K562 (cell line): ENCODE measurements around the gene ADCY1. TPM values are rescaled to one million over a fixed set of nuclear protein-coding genes. Genes with fewer than 3 reads are reported as not detected.

Experiments
- ATAC-seq: fragments of 200-7000 bp; cut with Tn5 transposase; 3 replicates; pipeline ENCODE4 v1.9.1; 2020; ENCODE audit warnings: moderate library complexity
- BruUV-seq: library from RNA; stranded (reverse); fragments of 400-500 nt; replicated peaks from 2 replicates; lab custom pipeline; 2021; lab: Mats Ljungman, UMichigan
- CTCF ChIA-PET: fragments of 300-600 bp; formaldehyde crosslinking; extraction: SDS; loops from one replicate; lab custom pipeline; 2021; ENCODE audit warnings: low intra/inter-chr PET ratio; lab: Yijun Ruan, JAX
- POLR2A ChIA-PET: fragments of 300-600, 350-650 bp; sonication (Branson Sonifier 250); formaldehyde crosslinking; extraction: SDS; loops from one replicate; lab custom pipeline; 2021; ENCODE audit warnings: antibody characterized with exemption, inconsistent platforms; lab: Yijun Ruan, JAX
- DNase-seq, 4 experiments: peaks; one replicate each; pipeline versions ENCODE4 v3.0.0 to v3.0.0-alpha.2; 2011 to 2018; ENCODE audit warnings: low spot score in 3 of 4, mixed read lengths in 3 of 4; ENCODE audit errors: extremely low read depth in 1 of 4
- FAIRE-seq: peaks from 2 replicates; lab custom pipeline; 2011; peaks lifted over from hg19 to GRCh38; lab: Jason Lieb, UNC
- H2AFZ ChIP-seq: 2 replicates; pipeline ENCODE4 v1.6.0; 2011; ENCODE audit warnings: low read depth, low read length, control low read depth, inconsistent platforms
- H3K27ac ChIP-seq: fragments of 200-600 bp; 3 replicates; pipeline ENCODE4 v1.8.0; 2011; ENCODE audit warnings: low read depth, mild to moderate bottlenecking, control low read depth, inconsistent platforms, low read length, moderate library complexity, mixed read lengths; ENCODE audit errors: extremely low read depth
- H3K27me3 ChIP-seq, 2 experiments: fragments of 300-600 bp in 1 of 2; 2 replicates in 1 of 2; 3 replicates in 1 of 2; pipeline versions ENCODE4 v1.6.0 to v1.8.0; 2011; ENCODE audit warnings: inconsistent platforms in 2 of 2, low read length in 2 of 2, mild to moderate bottlenecking in 1 of 2, mixed read lengths in 1 of 2, moderate library complexity in 1 of 2; ENCODE audit not compliant: control insufficient read depth in 2 of 2, insufficient read depth in 2 of 2
- H3K36me3 ChIP-seq: fragments of 300-600 bp; 3 replicates; pipeline ENCODE4 v1.8.0; 2011; ENCODE audit warnings: mild to moderate bottlenecking, low read length, inconsistent platforms; ENCODE audit not compliant: control insufficient read depth, insufficient read depth
- H3K4me1 ChIP-seq, 2 experiments: fragments of 200-600 bp in 1 of 2; replicated peaks in 1 of 2; 2 replicates in 1 of 2; 3 replicates in 1 of 2; pipeline versions ENCODE4 v1.5.1 to v1.8.0; 2011; ENCODE audit warnings: inconsistent platforms in 2 of 2, low read length in 2 of 2, mild to moderate bottlenecking in 1 of 2, mixed read lengths in 1 of 2, moderate library complexity in 1 of 2; ENCODE audit not compliant: control insufficient read depth in 2 of 2, insufficient read depth in 2 of 2
- H3K4me2 ChIP-seq: 2 replicates; pipeline ENCODE4 v1.6.1; 2011; ENCODE audit warnings: low read length, control low read depth, inconsistent platforms, mixed read lengths; ENCODE audit not compliant: insufficient read depth
- H3K4me3 ChIP-seq: fragments of 200-600 bp; sonication (generic), shearing (Covaris generic); 2 replicates; pipeline ENCODE4 v1.5.1; 2016; ENCODE audit warnings: control low read depth, inconsistent platforms
- H3K79me2 ChIP-seq: fragments of 200-600 bp; 3 replicates; pipeline ENCODE4 v1.8.0; 2011; ENCODE audit warnings: low read length, inconsistent platforms; ENCODE audit not compliant: control insufficient read depth, insufficient read depth
- H3K9ac ChIP-seq, 2 experiments: 2 replicates each; pipeline versions ENCODE4 v1.6.0 to v1.6.1; 2011; ENCODE audit warnings: low read depth in 2 of 2, low read length in 2 of 2, control low read depth in 1 of 2, inconsistent platforms in 1 of 2, mild to moderate bottlenecking in 1 of 2, mixed read lengths in 1 of 2; ENCODE audit not compliant: insufficient read depth in 1 of 2
- H3K9me1 ChIP-seq: one replicate; pipeline ENCODE4 v1.6.0; 2011; ENCODE audit warnings: inconsistent platforms, mild to moderate bottlenecking, low read length, moderate library complexity; ENCODE audit not compliant: control insufficient read depth, insufficient read depth
- H3K9me3 ChIP-seq: replicated peaks from 2 replicates; pipeline ENCODE4 v1.5.1; 2011; ENCODE audit warnings: low read depth, low read length, inconsistent platforms; ENCODE audit not compliant: control insufficient read depth, insufficient read depth
- H4K20me1 ChIP-seq: replicated peaks from 2 replicates; pipeline ENCODE4 v1.6.1; 2011; ENCODE audit warnings: low read length, inconsistent platforms, mixed read lengths; ENCODE audit not compliant: control insufficient read depth, insufficient read depth
- AFF4 ChIP-seq: sonication (generic); formaldehyde crosslinking; IDR thresholded peaks from 2 replicates; pipeline ENCODE4 v1.8.0; 2023; ENCODE audit warnings: mild to moderate bottlenecking, missing genetic modification reagents
- CBX8 ChIP-seq: fragments of 200-600 bp; sonication (generic); IDR thresholded peaks from 2 replicates; pipeline ENCODE4 v1.6.1; 2012; ENCODE audit warnings: borderline replicate concordance, mixed run types, low read depth, mild to moderate bottlenecking, moderate library complexity, mixed read lengths, low read length, control low read depth, inconsistent platforms; ENCODE audit not compliant: poor library complexity, severe bottlenecking; ENCODE audit errors: extremely low read depth
- CREM ChIP-seq: IDR thresholded peaks from 2 replicates; pipeline ENCODE4 v1.6.1; 2014; ENCODE audit warnings: antibody characterized with exemption, low read depth
- ERF ChIP-seq: fragments of 450-650 bp; formaldehyde crosslinking; IDR thresholded peaks from 2 replicates; pipeline ENCODE4 v1.4.0; 2020; ENCODE audit warnings: mild to moderate bottlenecking, mixed read lengths
- FOS ChIP-seq: IDR thresholded peaks from 3 replicates; pipeline ENCODE4 v1.6.1; 2011; ENCODE audit not compliant: insufficient read length; ENCODE audit errors: extremely low read depth
- FOXP1 ChIP-seq: sonication (generic); formaldehyde crosslinking; IDR thresholded peaks from 2 replicates; pipeline ENCODE4 v1.8.0; 2022; ENCODE audit warnings: mild to moderate bottlenecking, missing genetic modification reagents
- KDM4B ChIP-seq, 2 experiments: fragments of 450-650 bp in 1 of 2; sonication (generic) in 1 of 2; IDR thresholded peaks; 2 replicates each; pipeline ENCODE4 v1.6.1; 2016 to 2017; ENCODE audit warnings: borderline replicate concordance in 2 of 2, antibody characterized with exemption in 1 of 2, low read depth in 1 of 2, mild to moderate bottlenecking in 1 of 2
- MEF2A ChIP-seq: IDR thresholded peaks from 2 replicates; pipeline ENCODE4 v1.6.1; 2011; ENCODE audit warnings: low read depth, mild to moderate bottlenecking, low read length, moderate library complexity; ENCODE audit not compliant: control insufficient read depth
- MIER1 ChIP-seq: fragments of 450-650 bp; IDR thresholded peaks from 2 replicates; pipeline ENCODE4 v1.6.1; 2016; ENCODE audit warnings: antibody characterized with exemption, mild to moderate bottlenecking, low read depth
- PCBP2 ChIP-seq: fragments of 200-400 bp; formaldehyde crosslinking; IDR thresholded peaks from 2 replicates; pipeline ENCODE4 v1.6.1; 2018; ENCODE audit warnings: low read length, low read depth, mild to moderate bottlenecking, moderate library complexity; ENCODE audit not compliant: poor library complexity, severe bottlenecking
- SIN3B ChIP-seq: fragments of 450-650 bp; IDR thresholded peaks from 2 replicates; pipeline ENCODE4 v1.6.1; 2017; ENCODE audit warnings: low read depth, mild to moderate bottlenecking, moderate library complexity
- SP2 ChIP-seq: IDR thresholded peaks from 2 replicates; pipeline ENCODE4 v1.6.1; 2011; ENCODE audit warnings: mild to moderate bottlenecking, low read depth, low read length, moderate library complexity; ENCODE audit not compliant: poor library complexity, severe bottlenecking; ENCODE audit errors: extremely low read depth
- TEAD4 ChIP-seq, 2 experiments: sonication (generic) in 1 of 2; formaldehyde crosslinking in 1 of 2; IDR thresholded peaks; 2 replicates each; pipeline versions ENCODE4 v1.6.1 to v1.8.0; 2012 to 2022; ENCODE audit warnings: borderline replicate concordance in 1 of 2, inconsistent platforms in 1 of 2, low read length in 1 of 2, mild to moderate bottlenecking in 1 of 2, missing genetic modification reagents in 1 of 2
- ZNF280B ChIP-seq: fragments of 250-450 bp; sonication (Bioruptor Pico); IDR thresholded peaks from 2 replicates; pipeline ENCODE4 v1.5.1; 2021; ENCODE audit warnings: mild to moderate bottlenecking
- ZNF766 ChIP-seq: fragments of 200-800 bp; sonication (Bioruptor generic); conservative IDR thresholded peaks from 2 replicates; pipeline ENCODE4 v1.6.1; 2016; ENCODE audit warnings: missing genetic modification characterization, missing compliant biosample characterization
- WGBS: fragments of 100-300 bp; shearing (Covaris generic); methylation state at CpG from one replicate; pipeline ENCODE4 v1.1.6; 2016; ENCODE audit warnings: low coverage, mixed read lengths; ENCODE audit not compliant: insufficient coverage; ENCODE audit errors: missing lambda C conversion rate; 5-methylcytosine and 5-hydroxymethylcytosine counted together
- in situ Hi-C: fragments of 300-500 bp; cut with MboI; formaldehyde crosslinking; loops from 4 replicates; pipeline ENCODE4 v1.15.0; 2018; ENCODE audit warnings: inconsistent platforms, mixed read lengths
- intact Hi-C: fragments of 100-400 bp; cut with micrococcal nuclease; formaldehyde crosslinking; loops from 2 replicates; pipeline ENCODE4 v1.14.2; 2022
- polyA plus RNA-seq, 8 experiments: library from polyadenylated mRNA; depleted of rRNA in 4 of 8; stranded (reverse) in 5 of 8; unstranded in 3 of 8; fragments of >200 nt; fragmentation: Nextera tagmentation in 2 of 8; fragmentation: Illumina TruSeq in 1 of 8; extraction: Ambion mirVana in 2 of 8; extraction: Trizol in 1 of 8; gene quantifications; 2 replicates each; pipeline versions ENCODE4 v1.2.1 to v1.2.3, GENCODE V29; 2011 to 2014; ENCODE audit warnings: inconsistent platforms in 1 of 8, missing spikeins in 1 of 8
- total RNA-seq, 7 experiments: library from RNA; depleted of rRNA in 6 of 7; stranded (reverse); fragments of >200 nt in 6 of 7; fragmentation: Illumina TruSeq in 2 of 7; extraction: Trizol in 2 of 7; gene quantifications; 2 replicates each; pipeline versions ENCODE4 v1.2.1 to v1.2.3, GENCODE V29; 2011 to 2021; ENCODE audit warnings: low replicate concordance in 1 of 7

ADCY1 gene
- total and polyA plus RNA-seq, 9 of the 15 experiments (the other 6 are each of a cell fraction or from before 2014, with no cell fraction given), result under 0.01 to 0.18 (median 0.10) TPM; not detected in 4

GRCh38 chr7:45624392-45624760 lies 50.2 kb downstream of the ADCY1 start (continued):
- TF ChIP-seq TEAD4 (IDR thresholded peaks at IDR 0.05; ENCODE audit: low read length) (no peak), TEAD4 (CRISPR knock-in tag; IDR thresholded peaks at IDR 0.05; ENCODE audit: borderline replicate concordance) (no peak), MEF2A (no peak), PCBP2 (no peak), CREM (no peak)

GRCh38 chr7:45625067-45625466 lies 50.9 kb downstream of the ADCY1 start:
- Histone ChIP-seq H4K20me1 (no peaks in the 10 kb centered on the region), H3K27me3 (peaks cover 2 to 13% of the 10 kb centered on the region in 2 experiments; a peak in 3 of 5 replicates), H3K27ac (no peak overlapping the region), H3K9me1 (no peaks in the 10 kb centered on the region), H3K9me3 (no peaks in the 10 kb centered on the region), H3K4me2 (no peak overlapping the region), H2AFZ (no peak overlapping the region), H3K79me2 (no peaks in the 10 kb centered on the region), H3K4me3 (no peak overlapping the region)
- DNase-seq, result no peak
- intact Hi-C loops, result no loop called here
- ChIA-PET CTCF (no interaction called here), POLR2A (no interaction called here)
- 0% methylated on average over 7 of the region's 7 CpGs for WGBS
- TF ChIP-seq FOXP1 (CRISPR knock-in tag) (no peak), MIER1 (no peak), FOS (no peak), SP2 (no peak), SIN3B (no peak), ZNF280B (CRISPR knock-in tag) (no peak), ERF (CRISPR knock-in tag) (no peak), KDM4B (IDR thresholded peaks at IDR 0.05; ENCODE audit: borderline replicate concordance in 2 of 2, low read depth in 1 of 2) (no peak), CBX8 (no peak), ZNF766 (CRISPR knock-in tag) (no peak), AFF4 (no peak)
- TF ChIP-seq, all 486 proteins: peak for 0
- in situ Hi-C loops, result no loop called here
- H3K36me3 ChIP-seq, result no peaks in the 10 kb centered on the region
- ATAC-seq (no peak), FAIRE-seq (no peak)
- no TSS peak for BruUV-seq
- H3K4me1 ChIP-seq, result no peaks in the 10 kb centered on the region
- H3K9ac ChIP-seq, result no peak overlapping the region
